Measurements from ENCODE around the gene DDX43. TPM values are rescaled to one million over a fixed set of nuclear protein-coding genes. Genes with fewer than 3 reads are reported as not detected.
"Not testable (repeated sequence)": the region's sequence is repeated elsewhere in the genome, so short reads cannot be mapped to it uniquely, and the experiment has no call there.

DDX43 gene
- total RNA-seq, 1 donor from 2014 or later: 2.5 TPM

GRCh38 chr6:73391675-73392074, 3.0 kb upstream of the DDX43 start:
- TF ChIP-seq, protein P1, sequence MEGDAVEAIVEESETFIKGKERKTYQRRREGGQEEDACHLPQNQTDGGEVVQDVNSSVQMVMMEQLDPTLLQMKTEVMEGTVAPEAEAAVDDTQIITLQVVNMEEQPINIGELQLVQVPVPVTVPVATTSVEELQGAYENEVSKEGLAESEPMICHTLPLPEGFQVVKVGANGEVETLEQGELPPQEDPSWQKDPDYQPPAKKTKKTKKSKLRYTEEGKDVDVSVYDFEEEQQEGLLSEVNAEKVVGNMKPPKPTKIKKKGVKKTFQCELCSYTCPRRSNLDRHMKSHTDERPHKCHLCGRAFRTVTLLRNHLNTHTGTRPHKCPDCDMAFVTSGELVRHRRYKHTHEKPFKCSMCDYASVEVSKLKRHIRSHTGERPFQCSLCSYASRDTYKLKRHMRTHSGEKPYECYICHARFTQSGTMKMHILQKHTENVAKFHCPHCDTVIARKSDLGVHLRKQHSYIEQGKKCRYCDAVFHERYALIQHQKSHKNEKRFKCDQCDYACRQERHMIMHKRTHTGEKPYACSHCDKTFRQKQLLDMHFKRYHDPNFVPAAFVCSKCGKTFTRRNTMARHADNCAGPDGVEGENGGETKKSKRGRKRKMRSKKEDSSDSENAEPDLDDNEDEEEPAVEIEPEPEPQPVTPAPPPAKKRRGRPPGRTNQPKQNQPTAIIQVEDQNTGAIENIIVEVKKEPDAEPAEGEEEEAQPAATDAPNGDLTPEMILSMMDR (IDR thresholded peaks at IDR 0.05): no peak
- intact Hi-C loops (cut with DNase I): no loop called here
- H3K27ac ChIP-seq: no peak overlapping the region
- H3K27me3 ChIP-seq: no peaks in the 10 kb centered on the region
- ATAC-seq (no peak), DNase-seq (no peak)
- H3K9me3 ChIP-seq: no peaks in the 10 kb centered on the region
- no peak overlapping the region for H3K4me3 ChIP-seq
- peaks cover 5% of the 10 kb centered on the region for H3K4me1 ChIP-seq
- H3K36me3 ChIP-seq: no peaks in the 10 kb centered on the region

- H3K4me1 ChIP-seq; H3K9me3 ChIP-seq; H3K27ac ChIP-seq; H3K4me3 ChIP-seq; H3K27me3 ChIP-seq; DNase-seq; ATAC-seq; H3K36me3 ChIP-seq; intact Hi-C loops (cut with DNase I): not testable (repeated sequence)
Measured at GRCh38 chr6:73392188-73392587, 2.4 kb upstream of the DDX43 start.

GRCh38 chr6:73393278-73393677, 1.4 kb upstream of the DDX43 start:
- H3K36me3 ChIP-seq: no peaks in the 10 kb centered on the region
- no peak overlapping the region for H3K4me3 ChIP-seq
- no peaks in the 10 kb centered on the region for H3K27me3 ChIP-seq
- H3K27ac ChIP-seq: no peak overlapping the region
- H3K4me1 ChIP-seq: peaks cover 3% of the 10 kb centered on the region
- ATAC-seq: no peak
- DNase-seq: no peak
- intact Hi-C loops (cut with DNase I): no loop called here
- TF ChIP-seq, protein P1 (IDR thresholded peaks at IDR 0.05): no peak
- H3K9me3 ChIP-seq: no peaks in the 10 kb centered on the region

DNA sequence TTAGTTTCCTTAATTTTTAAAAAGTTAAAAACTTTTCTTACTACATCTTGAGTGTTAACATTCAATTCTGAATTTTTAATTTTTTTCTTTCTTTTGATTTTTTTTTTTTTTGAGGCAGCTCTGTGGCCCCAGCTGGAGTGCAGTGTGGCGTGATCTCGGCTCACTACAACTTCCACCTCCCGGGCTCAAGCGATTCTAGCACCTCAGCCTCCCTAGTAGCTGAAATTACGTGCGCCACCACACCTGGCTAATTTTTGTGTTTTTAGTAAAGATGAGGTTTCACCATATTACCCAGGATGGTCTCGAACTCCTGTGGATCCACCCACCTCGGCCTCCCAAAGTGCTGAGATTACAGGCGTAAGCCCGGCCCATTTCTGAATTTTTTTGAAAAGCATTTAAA, 1.2 kb downstream of the DDX43 start:
- DNase-seq: no peak
- no peak overlapping the region for H3K4me3 ChIP-seq
- no peak for ATAC-seq

GRCh38 chr6:73400656-73401055, 6.0 kb downstream of the DDX43 start:
- ATAC-seq: no peak
- no peaks in the 10 kb centered on the region for H3K4me1 ChIP-seq
- no peak overlapping the region for H3K27ac ChIP-seq
- DNase-seq: no peak
- intact Hi-C loops (cut with DNase I): no loop called here
- TF ChIP-seq, protein P1 (IDR thresholded peaks at IDR 0.05): no peak
- H3K9me3 ChIP-seq: no peaks in the 10 kb centered on the region
- H3K36me3 ChIP-seq: no peaks in the 10 kb centered on the region
- no peak overlapping the region for H3K4me3 ChIP-seq
- no peaks in the 10 kb centered on the region for H3K27me3 ChIP-seq

More for the DNA sequence above, 1.2 kb downstream of the DDX43 start:
- TF ChIP-seq, protein P1 (IDR thresholded peaks at IDR 0.05): no peak
- H3K9me3 ChIP-seq: no peaks in the 10 kb centered on the region
- no peaks in the 10 kb centered on the region for H3K4me1 ChIP-seq
- intact Hi-C loops (cut with DNase I): no loop called here
- H3K27ac ChIP-seq: no peak overlapping the region
- H3K27me3 ChIP-seq: no peaks in the 10 kb centered on the region
- H3K36me3 ChIP-seq: no peaks in the 10 kb centered on the region

GRCh38 chr6:73409395-73409794, 14.8 kb downstream of the DDX43 start:
- TF ChIP-seq, protein P1 (IDR thresholded peaks at IDR 0.05): no peak
- DNase-seq (no peak), ATAC-seq (no peak)
- no peak overlapping the region for H3K4me3 ChIP-seq
- intact Hi-C loops (cut with DNase I): no loop called here
- no peaks in the 10 kb centered on the region for H3K36me3 ChIP-seq
- no peak overlapping the region for H3K27ac ChIP-seq
- no peaks in the 10 kb centered on the region for H3K27me3 ChIP-seq
- no peaks in the 10 kb centered on the region for H3K9me3 ChIP-seq
- H3K4me1 ChIP-seq: no peaks in the 10 kb centered on the region
